GM23338 (cell line): ENCODE results near the gene TESMIN. TPM values are rescaled to one million over a fixed set of nuclear protein-coding genes. Genes with fewer than 3 reads are reported as not detected.

Experiments used
- ATAC-seq: fragments of 200-7000 bp; cut with Tn5 transposase; 3 replicates; pipeline ENCODE4 v1.9.1; 2020
- DNase-seq: peaks from one replicate; pipeline ENCODE4 v3.0.0-alpha.2; 2015; ENCODE audit warnings: low spot score
- H2AFZ ChIP-seq: fragments of 200-600 bp; sonication (generic); 2 replicates; pipeline ENCODE4 v1.8.0; 2016; ENCODE audit warnings: antibody characterized with exemption, mild to moderate bottlenecking, moderate library complexity
- H3F3A ChIP-seq: fragments of 200-600 bp; sonication (generic); replicated peaks from 2 replicates; pipeline ENCODE4 v1.8.0; 2017; ENCODE audit warnings: antibody characterized with exemption, mixed run types, low read depth
- H3K27ac ChIP-seq: fragments of 200-600 bp; sonication (generic); 2 replicates; pipeline ENCODE4 v1.6.1; 2016; ENCODE audit warnings: low read depth
- H3K27me3 ChIP-seq: fragments of 200-600 bp; sonication (generic); 2 replicates; pipeline ENCODE4 v1.8.0; 2016; ENCODE audit warnings: mild to moderate bottlenecking, mixed run types, moderate library complexity; ENCODE audit not compliant: insufficient read depth
- H3K36me3 ChIP-seq: fragments of 200-600 bp; sonication (generic); 2 replicates; pipeline ENCODE4 v1.8.0; 2016; ENCODE audit warnings: mild to moderate bottlenecking; ENCODE audit not compliant: insufficient read depth
- H3K4me1 ChIP-seq: fragments of 200-600 bp; sonication (generic); 2 replicates; pipeline ENCODE4 v1.8.0; 2016; ENCODE audit warnings: mild to moderate bottlenecking, moderate library complexity; ENCODE audit not compliant: insufficient read depth
- H3K4me2 ChIP-seq: fragments of 200-600 bp; sonication (generic); 2 replicates; pipeline ENCODE4 v1.7.1; 2017; ENCODE audit warnings: mixed run types
- H3K4me3 ChIP-seq: fragments of 200-600 bp; sonication (generic); 2 replicates; pipeline ENCODE4 v1.6.1; 2016; ENCODE audit warnings: mixed run types
- H3K79me2 ChIP-seq: fragments of 200-600 bp; sonication (generic); replicated peaks from 2 replicates; pipeline ENCODE4 v1.8.0; 2017; ENCODE audit warnings: mild to moderate bottlenecking; ENCODE audit not compliant: insufficient read depth
- H3K9me2 ChIP-seq: fragments of 200-600 bp; sonication (generic); 2 replicates; pipeline ENCODE4 v1.8.0; 2017; ENCODE audit not compliant: insufficient read depth
- H4K20me1 ChIP-seq: fragments of 200-600 bp; sonication (generic); replicated peaks from 2 replicates; pipeline ENCODE4 v1.8.0; 2017; ENCODE audit warnings: mild to moderate bottlenecking; ENCODE audit not compliant: insufficient read depth
- H3K27ac Mint-ChIP-seq: 2 replicates; pipeline ENCODE4 v1.8.0; 2020; ENCODE audit warnings: inconsistent platforms, mild to moderate bottlenecking, moderate library complexity, mixed read lengths
- H3K27me3 Mint-ChIP-seq: 3 replicates; pipeline ENCODE4 v1.8.0; 2022; ENCODE audit warnings: low read depth, mild to moderate bottlenecking, moderate library complexity, mixed read lengths, inconsistent platforms; ENCODE audit not compliant: insufficient read depth, poor library complexity
- H3K36me3 Mint-ChIP-seq: 3 replicates; pipeline ENCODE4 v1.8.0; 2021; ENCODE audit warnings: low read depth, mild to moderate bottlenecking, inconsistent platforms, moderate library complexity, mixed read lengths
- H3K4me1 Mint-ChIP-seq: 3 replicates; pipeline ENCODE4 v1.8.0; 2020; ENCODE audit warnings: mild to moderate bottlenecking, inconsistent platforms, mixed read lengths
- H3K4me3 Mint-ChIP-seq: 3 replicates; pipeline ENCODE4 v1.8.0; 2021; ENCODE audit warnings: moderate library complexity, mild to moderate bottlenecking, inconsistent platforms, mixed read lengths
- H3K9me3 Mint-ChIP-seq: 3 replicates; pipeline ENCODE4 v1.8.0; 2020; ENCODE audit warnings: moderate library complexity, mild to moderate bottlenecking, inconsistent platforms, mixed read lengths
- CREB1 ChIP-seq: fragments of 250-450 bp; sonication (Bioruptor Pico); IDR thresholded peaks from 2 replicates; pipeline ENCODE4 v1.5.0; 2020; ENCODE audit warnings: low read depth, mild to moderate bottlenecking, moderate library complexity
- CTCF ChIP-seq, 2 experiments: fragments of 200-600 bp in 1 of 2; sonication (generic) in 1 of 2; conservative IDR thresholded peaks; 2 replicates each; pipeline versions ENCODE4 v1.5.1 to v1.6.1; 2016 to 2017; ENCODE audit warnings: antibody characterized with exemption in 2 of 2, low read depth in 2 of 2, mild to moderate bottlenecking in 2 of 2, moderate library complexity in 1 of 2
- ETS1 ChIP-seq: IDR thresholded peaks from 2 replicates; pipeline ENCODE4 v1.6.1; 2016; ENCODE audit warnings: antibody characterized with exemption
- EZH2 ChIP-seq: fragments of 200-600 bp; sonication (generic); IDR thresholded peaks from one replicate; pipeline ENCODE4 v1.8.0; 2017; ENCODE audit warnings: antibody characterized with exemption, mild to moderate bottlenecking, low read depth; ENCODE audit not compliant: unreplicated experiment
- EZH2phosphoT487 ChIP-seq: fragments of 200-600 bp; sonication (generic); IDR thresholded peaks from one replicate; pipeline ENCODE4 v1.8.1; 2018; ENCODE audit warnings: antibody characterized with exemption; ENCODE audit not compliant: unreplicated experiment
- JUNB ChIP-seq: IDR thresholded peaks from one replicate; pipeline ENCODE4 v1.6.1; 2016; ENCODE audit warnings: antibody characterized with exemption; ENCODE audit not compliant: unreplicated experiment
- NANOG ChIP-seq: IDR thresholded peaks from 2 replicates; pipeline ENCODE4 v1.6.1; 2016; ENCODE audit warnings: antibody characterized with exemption, borderline replicate concordance
- POLR2AphosphoS5 ChIP-seq: IDR thresholded peaks from 2 replicates; pipeline ENCODE4 v1.6.1; 2016; ENCODE audit warnings: antibody characterized with exemption, low read depth
- STAT1 ChIP-seq: IDR thresholded peaks from one replicate; pipeline ENCODE4 v1.6.1; 2016; ENCODE audit warnings: antibody characterized with exemption; ENCODE audit not compliant: unreplicated experiment
- ZNF114 ChIP-seq: fragments of 250-450 bp; sonication (Bioruptor Pico); IDR thresholded peaks from 2 replicates; pipeline ENCODE4 v1.5.0; 2020; ENCODE audit warnings: mild to moderate bottlenecking, moderate library complexity
- ZNF331 ChIP-seq: fragments of 250-450 bp; sonication (Bioruptor Pico); IDR thresholded peaks from 2 replicates; pipeline ENCODE4 v1.5.0; 2020; ENCODE audit warnings: low read depth, mild to moderate bottlenecking, moderate library complexity
- polyA plus RNA-seq: library from polyadenylated mRNA; unstranded; fragments of >200 nt; fragmentation: Nextera tagmentation; extraction: Ambion mirVana; gene quantifications from 2 replicates; pipeline ENCODE4 v1.2.1, GENCODE V29; 2016
- total RNA-seq: library from RNA; depleted of rRNA; stranded (reverse); fragments of >200 nt; shearing (Covaris generic); gene quantifications from 2 replicates; pipeline ENCODE4 v1.2.3, GENCODE V29; 2014
- TF ChIP-seq, protein P1 (sequence below): fragments of 250-450 bp; sonication (Bioruptor Pico); IDR thresholded peaks from 2 replicates; pipeline ENCODE4 v1.5.0; 2020; ENCODE audit warnings: mild to moderate bottlenecking, moderate library complexity
- TF ChIP-seq, protein P2 (sequence below): IDR thresholded peaks from one replicate; pipeline ENCODE4 v1.6.1; 2018; ENCODE audit warnings: antibody characterized with exemption; ENCODE audit not compliant: unreplicated experiment

Gene TESMIN
- total and polyA plus RNA-seq, 2 experiments from 2014 or later: 54.5 to 64.6 TPM

- Mint-ChIP-seq H3K27ac (no peak overlapping the region), H3K4me3 (no peak overlapping the region), H3K9me3 (no peaks in the 10 kb centered on the region), H3K4me1 (peaks cover 43% of the 10 kb centered on the region), H3K36me3 (no peaks in the 10 kb centered on the region; the same call in 2 of the 3 replicates), H3K27me3 (peaks cover 6% of the 10 kb centered on the region)
- Histone ChIP-seq H3K9me2 (no peaks in the 10 kb centered on the region), H3K4me1 (peaks cover 33% of the 10 kb centered on the region), H3K79me2 (no peaks in the 10 kb centered on the region), H3K27ac (no peak overlapping the region), H3K27me3 (no peaks in the 10 kb centered on the region), H4K20me1 (no peaks in the 10 kb centered on the region), H3K4me2 (no peak overlapping the region), H3K4me3 (no peak overlapping the region), H2AFZ (no peak overlapping the region), H3K36me3 (no peaks in the 10 kb centered on the region; the same call in 1 of the 2 replicates), H3F3A (peaks cover 7% of the 10 kb centered on the region; the same call in 1 of the 2 replicates)
- no peak for TF ChIP-seq EZH2phosphoT487
- TF ChIP-seq, protein P1, sequence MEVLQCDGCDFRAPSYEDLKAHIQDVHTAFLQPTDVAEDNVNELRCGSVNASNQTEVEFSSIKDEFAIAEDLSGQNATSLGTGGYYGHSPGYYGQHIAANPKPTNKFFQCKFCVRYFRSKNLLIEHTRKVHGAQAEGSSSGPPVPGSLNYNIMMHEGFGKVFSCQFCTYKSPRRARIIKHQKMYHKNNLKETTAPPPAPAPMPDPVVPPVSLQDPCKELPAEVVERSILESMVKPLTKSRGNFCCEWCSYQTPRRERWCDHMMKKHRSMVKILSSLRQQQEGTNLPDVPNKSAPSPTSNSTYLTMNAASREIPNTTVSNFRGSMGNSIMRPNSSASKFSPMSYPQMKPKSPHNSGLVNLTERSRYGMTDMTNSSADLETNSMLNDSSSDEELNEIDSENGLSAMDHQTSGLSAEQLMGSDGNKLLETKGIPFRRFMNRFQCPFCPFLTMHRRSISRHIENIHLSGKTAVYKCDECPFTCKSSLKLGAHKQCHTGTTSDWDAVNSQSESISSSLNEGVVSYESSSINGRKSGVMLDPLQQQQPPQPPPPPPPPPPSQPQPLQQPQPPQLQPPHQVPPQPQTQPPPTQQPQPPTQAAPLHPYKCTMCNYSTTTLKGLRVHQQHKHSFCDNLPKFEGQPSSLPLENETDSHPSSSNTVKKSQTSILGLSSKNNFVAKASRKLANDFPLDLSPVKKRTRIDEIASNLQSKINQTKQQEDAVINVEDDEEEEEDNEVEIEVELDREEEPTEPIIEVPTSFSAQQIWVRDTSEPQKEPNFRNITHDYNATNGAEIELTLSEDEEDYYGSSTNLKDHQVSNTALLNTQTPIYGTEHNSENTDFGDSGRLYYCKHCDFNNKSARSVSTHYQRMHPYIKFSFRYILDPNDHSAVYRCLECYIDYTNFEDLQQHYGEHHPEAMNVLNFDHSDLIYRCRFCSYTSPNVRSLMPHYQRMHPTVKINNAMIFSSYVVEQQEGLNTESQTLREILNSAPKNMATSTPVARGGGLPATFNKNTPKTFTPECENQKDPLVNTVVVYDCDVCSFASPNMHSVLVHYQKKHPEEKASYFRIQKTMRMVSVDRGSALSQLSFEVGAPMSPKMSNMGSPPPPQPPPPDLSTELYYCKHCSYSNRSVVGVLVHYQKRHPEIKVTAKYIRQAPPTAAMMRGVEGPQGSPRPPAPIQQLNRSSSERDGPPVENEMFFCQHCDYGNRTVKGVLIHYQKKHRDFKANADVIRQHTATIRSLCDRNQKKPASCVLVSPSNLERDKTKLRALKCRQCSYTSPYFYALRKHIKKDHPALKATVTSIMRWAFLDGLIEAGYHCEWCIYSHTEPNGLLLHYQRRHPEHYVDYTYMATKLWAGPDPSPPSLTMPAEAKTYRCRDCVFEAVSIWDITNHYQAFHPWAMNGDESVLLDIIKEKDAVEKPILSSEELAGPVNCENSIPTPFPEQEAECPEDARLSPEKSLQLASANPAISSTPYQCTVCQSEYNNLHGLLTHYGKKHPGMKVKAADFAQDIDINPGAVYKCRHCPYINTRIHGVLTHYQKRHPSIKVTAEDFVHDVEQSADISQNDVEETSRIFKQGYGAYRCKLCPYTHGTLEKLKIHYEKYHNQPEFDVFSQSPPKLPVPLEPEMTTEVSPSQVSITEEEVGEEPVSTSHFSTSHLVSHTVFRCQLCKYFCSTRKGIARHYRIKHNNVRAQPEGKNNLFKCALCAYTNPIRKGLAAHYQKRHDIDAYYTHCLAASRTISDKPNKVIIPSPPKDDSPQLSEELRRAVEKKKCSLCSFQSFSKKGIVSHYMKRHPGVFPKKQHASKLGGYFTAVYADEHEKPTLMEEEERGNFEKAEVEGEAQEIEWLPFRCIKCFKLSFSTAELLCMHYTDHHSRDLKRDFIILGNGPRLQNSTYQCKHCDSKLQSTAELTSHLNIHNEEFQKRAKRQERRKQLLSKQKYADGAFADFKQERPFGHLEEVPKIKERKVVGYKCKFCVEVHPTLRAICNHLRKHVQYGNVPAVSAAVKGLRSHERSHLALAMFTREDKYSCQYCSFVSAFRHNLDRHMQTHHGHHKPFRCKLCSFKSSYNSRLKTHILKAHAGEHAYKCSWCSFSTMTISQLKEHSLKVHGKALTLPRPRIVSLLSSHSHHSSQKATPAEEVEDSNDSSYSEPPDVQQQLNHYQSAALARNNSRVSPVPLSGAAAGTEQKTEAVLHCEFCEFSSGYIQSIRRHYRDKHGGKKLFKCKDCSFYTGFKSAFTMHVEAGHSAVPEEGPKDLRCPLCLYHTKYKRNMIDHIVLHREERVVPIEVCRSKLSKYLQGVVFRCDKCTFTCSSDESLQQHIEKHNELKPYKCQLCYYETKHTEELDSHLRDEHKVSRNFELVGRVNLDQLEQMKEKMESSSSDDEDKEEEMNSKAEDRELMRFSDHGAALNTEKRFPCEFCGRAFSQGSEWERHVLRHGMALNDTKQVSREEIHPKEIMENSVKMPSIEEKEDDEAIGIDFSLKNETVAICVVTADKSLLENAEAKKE (CRISPR knock-in tag): no peak
- TF ChIP-seq POLR2AphosphoS5: no peak
- TF ChIP-seq ZNF331 (CRISPR knock-in tag): no peak
- TF ChIP-seq NANOG: no peak
- TF ChIP-seq CTCF (conservative IDR thresholded peaks at IDR 0.05; ENCODE audit: low read depth in 2 of 2): no peak
- no peak for TF ChIP-seq JUNB
- no peak for TF ChIP-seq ETS1
- TF ChIP-seq, protein P2, sequence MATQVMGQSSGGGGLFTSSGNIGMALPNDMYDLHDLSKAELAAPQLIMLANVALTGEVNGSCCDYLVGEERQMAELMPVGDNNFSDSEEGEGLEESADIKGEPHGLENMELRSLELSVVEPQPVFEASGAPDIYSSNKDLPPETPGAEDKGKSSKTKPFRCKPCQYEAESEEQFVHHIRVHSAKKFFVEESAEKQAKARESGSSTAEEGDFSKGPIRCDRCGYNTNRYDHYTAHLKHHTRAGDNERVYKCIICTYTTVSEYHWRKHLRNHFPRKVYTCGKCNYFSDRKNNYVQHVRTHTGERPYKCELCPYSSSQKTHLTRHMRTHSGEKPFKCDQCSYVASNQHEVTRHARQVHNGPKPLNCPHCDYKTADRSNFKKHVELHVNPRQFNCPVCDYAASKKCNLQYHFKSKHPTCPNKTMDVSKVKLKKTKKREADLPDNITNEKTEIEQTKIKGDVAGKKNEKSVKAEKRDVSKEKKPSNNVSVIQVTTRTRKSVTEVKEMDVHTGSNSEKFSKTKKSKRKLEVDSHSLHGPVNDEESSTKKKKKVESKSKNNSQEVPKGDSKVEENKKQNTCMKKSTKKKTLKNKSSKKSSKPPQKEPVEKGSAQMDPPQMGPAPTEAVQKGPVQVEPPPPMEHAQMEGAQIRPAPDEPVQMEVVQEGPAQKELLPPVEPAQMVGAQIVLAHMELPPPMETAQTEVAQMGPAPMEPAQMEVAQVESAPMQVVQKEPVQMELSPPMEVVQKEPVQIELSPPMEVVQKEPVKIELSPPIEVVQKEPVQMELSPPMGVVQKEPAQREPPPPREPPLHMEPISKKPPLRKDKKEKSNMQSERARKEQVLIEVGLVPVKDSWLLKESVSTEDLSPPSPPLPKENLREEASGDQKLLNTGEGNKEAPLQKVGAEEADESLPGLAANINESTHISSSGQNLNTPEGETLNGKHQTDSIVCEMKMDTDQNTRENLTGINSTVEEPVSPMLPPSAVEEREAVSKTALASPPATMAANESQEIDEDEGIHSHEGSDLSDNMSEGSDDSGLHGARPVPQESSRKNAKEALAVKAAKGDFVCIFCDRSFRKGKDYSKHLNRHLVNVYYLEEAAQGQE: no peak
- no peak for TF ChIP-seq ZNF114
- TF ChIP-seq STAT1: no peak
- TF ChIP-seq EZH2: no peak
- TF ChIP-seq CREB1: no peak
- ATAC-seq (peak; percentile 16), DNase-seq (no peak)
Measured at GRCh38 chr11:68710409-68710808, 40.9 kb downstream of the TESMIN start.
